A549 (cell line): ENCODE results near the gene CDX1.

Experiments used
- EP300 ChIP-seq, 2 experiments: fragments of >200 bp; sonication (Bioruptor Twin); formaldehyde crosslinking; IDR thresholded peaks; 2 replicates in 1 of 2; 3 replicates in 1 of 2; pipeline ENCODE4 v1.6.1; 2016 to 2017
- TF ChIP-seq, protein P1 (sequence below): fragments of >200 bp; sonication (Bioruptor Twin); formaldehyde crosslinking; IDR thresholded peaks from 3 replicates; pipeline ENCODE4 v1.5.1; 2016

DNA sequence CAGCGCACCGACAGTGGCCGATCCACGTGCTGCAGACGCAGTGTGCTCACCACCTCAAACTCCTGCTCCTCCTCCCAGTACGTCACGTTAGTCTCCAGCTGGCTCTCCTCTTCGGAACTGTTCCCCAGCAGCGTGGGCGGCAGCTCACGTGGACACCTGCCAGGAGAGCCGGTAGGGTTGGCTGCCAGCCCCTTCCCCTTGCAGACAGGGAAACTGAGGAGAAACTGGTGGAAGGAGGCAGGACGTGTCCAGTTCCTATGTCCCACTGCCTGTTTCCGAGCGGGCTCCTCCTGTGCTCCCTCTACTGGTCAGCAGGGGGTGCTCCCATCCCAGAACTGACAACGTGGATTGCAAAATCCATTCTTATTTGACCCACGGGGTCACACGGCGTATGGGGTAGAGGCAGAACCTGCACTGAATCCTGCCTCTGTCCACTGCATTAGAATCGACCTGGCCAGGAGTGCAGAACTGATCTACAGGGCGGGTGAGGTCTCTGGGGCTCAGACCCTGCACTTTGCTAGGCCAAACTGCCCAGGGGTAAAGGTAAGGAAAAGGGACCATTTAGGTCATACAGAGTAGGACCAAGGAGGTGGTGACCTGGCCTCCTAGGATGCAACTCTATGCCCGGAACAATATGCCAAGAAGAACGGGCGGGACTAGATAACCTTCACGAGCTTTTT is 36.6 kb upstream of the CDX1 start:
- TF ChIP-seq, protein P1, sequence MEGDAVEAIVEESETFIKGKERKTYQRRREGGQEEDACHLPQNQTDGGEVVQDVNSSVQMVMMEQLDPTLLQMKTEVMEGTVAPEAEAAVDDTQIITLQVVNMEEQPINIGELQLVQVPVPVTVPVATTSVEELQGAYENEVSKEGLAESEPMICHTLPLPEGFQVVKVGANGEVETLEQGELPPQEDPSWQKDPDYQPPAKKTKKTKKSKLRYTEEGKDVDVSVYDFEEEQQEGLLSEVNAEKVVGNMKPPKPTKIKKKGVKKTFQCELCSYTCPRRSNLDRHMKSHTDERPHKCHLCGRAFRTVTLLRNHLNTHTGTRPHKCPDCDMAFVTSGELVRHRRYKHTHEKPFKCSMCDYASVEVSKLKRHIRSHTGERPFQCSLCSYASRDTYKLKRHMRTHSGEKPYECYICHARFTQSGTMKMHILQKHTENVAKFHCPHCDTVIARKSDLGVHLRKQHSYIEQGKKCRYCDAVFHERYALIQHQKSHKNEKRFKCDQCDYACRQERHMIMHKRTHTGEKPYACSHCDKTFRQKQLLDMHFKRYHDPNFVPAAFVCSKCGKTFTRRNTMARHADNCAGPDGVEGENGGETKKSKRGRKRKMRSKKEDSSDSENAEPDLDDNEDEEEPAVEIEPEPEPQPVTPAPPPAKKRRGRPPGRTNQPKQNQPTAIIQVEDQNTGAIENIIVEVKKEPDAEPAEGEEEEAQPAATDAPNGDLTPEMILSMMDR: peak; percentile 96
- no peak for TF ChIP-seq EP300 (IDR thresholded peaks at IDR 0.05)
